IPS-15b (cell line): ENCODE data around the gene TFEB.

Experiments used
- H3K27me3 ChIP-seq: one replicate; pipeline ENCODE4 v1.6.1; 2013; ENCODE audit warnings: low read length; ENCODE audit not compliant: control insufficient read depth, insufficient read depth
- H3K36me3 ChIP-seq: one replicate; pipeline ENCODE4 v1.6.1; 2013; ENCODE audit warnings: low read length; ENCODE audit not compliant: control insufficient read depth, insufficient read depth
- H3K4me1 ChIP-seq: one replicate; pipeline ENCODE4 v1.6.1; 2013; ENCODE audit warnings: mild to moderate bottlenecking, low read length; ENCODE audit not compliant: control insufficient read depth, insufficient read depth
- H3K4me3 ChIP-seq: one replicate; pipeline ENCODE4 v1.5.1; 2013; ENCODE audit warnings: low read depth, low read length
- H3K9ac ChIP-seq: one replicate; pipeline ENCODE4 v1.6.1; 2013; ENCODE audit warnings: low read depth, mild to moderate bottlenecking, low read length
- H3K9me3 ChIP-seq: one replicate; pipeline ENCODE4 v1.6.1; 2013; ENCODE audit warnings: mild to moderate bottlenecking, low read length; ENCODE audit not compliant: control insufficient read depth, insufficient read depth

TFEB gene

GRCh38 chr6:41706876-41707564, 28.4 kb downstream of the TFEB start:
- Histone ChIP-seq H3K9me3 (no peaks in the 10 kb centered on the region), H3K4me1 (peaks cover 2% of the 10 kb centered on the region), H3K27me3 (no peaks in the 10 kb centered on the region), H3K4me3 (no peak overlapping the region), H3K36me3 (no peaks in the 10 kb centered on the region), H3K9ac (peak overlapping the region; percentile 24)

DNA sequence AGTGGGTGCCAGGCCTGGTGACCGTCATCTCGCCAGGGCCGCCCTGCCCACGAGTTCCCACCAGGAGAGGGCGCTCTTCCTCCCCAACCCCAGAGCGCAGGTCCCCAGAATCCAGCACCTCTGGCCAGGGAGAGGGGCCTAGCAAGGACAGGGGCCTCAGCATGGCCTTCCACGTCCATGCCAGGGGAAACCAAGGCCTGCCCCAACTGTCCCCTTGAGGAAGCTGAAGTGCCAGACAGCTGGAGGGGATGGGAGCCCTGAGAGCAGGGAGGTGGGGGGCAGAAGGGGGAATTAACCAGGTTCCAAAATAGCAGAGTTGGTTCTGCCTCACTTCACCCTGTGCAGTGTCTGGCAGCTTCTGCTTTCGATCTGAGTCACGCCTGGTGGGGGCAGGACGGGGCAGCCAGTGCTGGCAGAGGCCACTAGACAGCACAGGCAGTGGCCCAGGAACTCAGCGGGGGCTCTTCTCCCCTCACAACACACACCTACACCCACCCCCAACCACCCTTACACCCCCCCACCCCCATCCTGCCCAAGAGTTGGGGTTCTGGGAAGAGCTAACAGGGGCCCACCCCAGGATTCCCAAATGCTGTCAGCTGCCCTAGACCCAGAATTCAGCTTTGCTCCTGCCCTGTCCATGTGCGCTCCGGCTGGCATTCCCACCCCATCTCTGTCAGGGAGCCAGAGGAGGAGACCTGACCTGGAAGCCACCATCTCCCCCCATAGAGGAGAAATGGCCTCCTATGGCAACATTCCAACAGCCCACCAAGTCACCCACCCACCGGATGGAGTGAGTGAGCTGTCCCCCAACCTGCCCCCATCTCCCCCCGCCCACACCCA, 29.2 kb downstream of the TFEB start:
- no peak overlapping the region for H3K4me3 ChIP-seq

DNA sequence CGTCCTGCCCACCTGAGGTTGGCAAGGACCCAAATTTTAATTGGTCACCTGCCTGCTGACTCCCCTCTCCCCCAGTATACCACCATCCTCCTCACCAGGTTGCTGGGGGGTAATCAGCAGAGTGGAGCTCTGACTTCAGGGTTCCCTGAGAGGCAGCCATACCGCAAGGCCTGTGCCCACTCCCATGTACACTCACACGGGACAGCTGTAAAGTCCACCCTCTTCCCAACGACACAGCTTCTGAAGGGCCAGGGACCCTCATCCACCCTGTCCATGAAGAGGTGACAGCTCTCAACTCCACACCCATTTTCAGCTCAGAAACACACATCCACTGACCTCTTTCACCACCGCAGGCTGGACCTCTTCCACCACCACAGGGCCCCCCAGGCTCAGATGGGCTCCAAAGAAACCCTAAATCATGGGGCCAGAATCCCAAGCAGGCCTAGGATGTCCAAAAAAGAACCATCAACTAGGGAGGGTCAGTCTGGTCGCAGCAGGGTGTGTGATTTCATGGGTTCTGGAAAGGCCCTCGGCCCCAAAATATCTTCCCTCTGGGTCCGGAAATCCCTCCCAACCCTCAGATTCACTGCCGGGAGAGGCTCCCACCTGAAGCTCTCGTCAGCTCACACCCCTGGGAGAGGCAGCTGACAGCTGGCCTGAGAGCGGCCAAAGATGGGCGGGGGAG, 30.0 kb downstream of the TFEB start:
- Histone ChIP-seq H3K9ac (peak overlapping the region; percentile 24), H3K4me1 (peaks cover 8% of the 10 kb centered on the region), H3K4me3 (no peak overlapping the region), H3K27me3 (no peaks in the 10 kb centered on the region), H3K36me3 (no peaks in the 10 kb centered on the region), H3K9me3 (no peaks in the 10 kb centered on the region)

More for the DNA sequence above, 29.2 kb downstream of the TFEB start:
- H3K27me3 ChIP-seq = no peaks in the 10 kb centered on the region
- no peaks in the 10 kb centered on the region for H3K9me3 ChIP-seq
- no peaks in the 10 kb centered on the region for H3K36me3 ChIP-seq
- no peak overlapping the region for H3K9ac ChIP-seq
- peaks cover 2% of the 10 kb centered on the region for H3K4me1 ChIP-seq

DNA sequence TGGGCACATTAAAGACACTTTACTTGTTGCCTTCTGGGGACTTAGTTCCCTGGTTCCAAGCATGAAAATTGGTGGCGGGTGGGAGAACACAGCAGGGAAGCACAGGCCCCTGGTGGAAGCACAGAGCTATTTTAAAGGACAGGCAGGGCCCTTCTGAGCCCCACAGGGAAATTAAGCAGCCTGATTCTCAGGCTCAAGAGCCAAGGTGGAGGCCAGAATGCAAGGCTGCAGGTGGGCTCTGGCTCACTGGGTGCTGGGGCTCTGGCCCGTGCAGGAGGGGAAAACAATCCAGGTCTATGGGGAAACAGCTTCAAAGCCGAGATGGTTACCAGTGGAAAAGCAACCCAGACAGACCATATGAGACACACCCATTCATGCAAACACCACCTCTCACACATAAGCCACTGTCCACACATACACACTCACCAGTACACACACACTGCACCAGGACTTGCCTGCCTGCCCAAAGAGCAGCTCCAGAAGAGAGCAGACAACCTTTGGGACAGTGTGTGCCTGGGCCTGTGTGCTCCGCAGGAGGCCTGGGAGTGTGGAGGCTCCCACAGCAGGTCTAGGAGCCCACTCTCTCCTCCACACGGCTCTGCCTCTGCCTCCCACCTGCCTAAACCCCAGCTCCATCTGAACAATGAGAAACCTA, 30.6 kb downstream of the TFEB start:
- H3K36me3 ChIP-seq = no peaks in the 10 kb centered on the region
- H3K4me1 ChIP-seq = peaks cover 8% of the 10 kb centered on the region
- H3K27me3 ChIP-seq = no peaks in the 10 kb centered on the region
- no peak overlapping the region for H3K4me3 ChIP-seq
- H3K9ac ChIP-seq = no peak overlapping the region
- no peaks in the 10 kb centered on the region for H3K9me3 ChIP-seq

DNA sequence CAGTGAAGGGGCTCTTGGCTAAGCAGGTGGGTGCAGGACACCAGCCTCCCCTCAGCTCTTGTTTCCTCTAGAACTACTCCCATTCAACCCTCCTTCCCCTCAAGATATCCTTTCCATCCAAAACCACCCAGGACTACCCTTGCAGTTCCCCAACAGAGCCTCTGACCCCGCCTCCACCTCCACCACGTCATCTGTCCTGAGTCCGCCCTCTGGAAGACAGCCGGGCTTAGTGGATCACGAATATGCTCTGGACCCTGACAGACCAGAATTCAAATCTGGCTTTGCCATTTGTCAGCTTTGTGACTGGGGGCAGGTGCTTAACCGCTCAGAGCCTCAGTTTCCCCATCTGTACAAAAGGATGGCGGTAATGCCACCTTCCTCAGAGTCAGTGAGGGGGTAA, 31.4 kb downstream of the TFEB start:
- Histone ChIP-seq H3K9me3 (no peaks in the 10 kb centered on the region), H3K36me3 (no peaks in the 10 kb centered on the region), H3K4me1 (peaks cover 8% of the 10 kb centered on the region), H3K27me3 (no peaks in the 10 kb centered on the region), H3K4me3 (no peak overlapping the region), H3K9ac (no peak overlapping the region)

- no peaks in the 10 kb centered on the region for H3K27me3 ChIP-seq
- no peak overlapping the region for H3K4me3 ChIP-seq
- H3K9me3 ChIP-seq = no peaks in the 10 kb centered on the region
- peaks cover 11% of the 10 kb centered on the region for H3K4me1 ChIP-seq
- no peaks in the 10 kb centered on the region for H3K36me3 ChIP-seq
- no peak overlapping the region for H3K9ac ChIP-seq
Measured at GRCh38 chr6:41702771-41703494, 32.5 kb downstream of the TFEB start.

- no peaks in the 10 kb centered on the region for H3K36me3 ChIP-seq
- H3K9me3 ChIP-seq = no peaks in the 10 kb centered on the region
- H3K27me3 ChIP-seq = no peaks in the 10 kb centered on the region
- H3K4me3 ChIP-seq = no peak overlapping the region
- H3K4me1 ChIP-seq = peaks cover 11% of the 10 kb centered on the region
- no peak overlapping the region for H3K9ac ChIP-seq
Measured at GRCh38 chr6:41702089-41702745, 33.2 kb downstream of the TFEB start.

DNA sequence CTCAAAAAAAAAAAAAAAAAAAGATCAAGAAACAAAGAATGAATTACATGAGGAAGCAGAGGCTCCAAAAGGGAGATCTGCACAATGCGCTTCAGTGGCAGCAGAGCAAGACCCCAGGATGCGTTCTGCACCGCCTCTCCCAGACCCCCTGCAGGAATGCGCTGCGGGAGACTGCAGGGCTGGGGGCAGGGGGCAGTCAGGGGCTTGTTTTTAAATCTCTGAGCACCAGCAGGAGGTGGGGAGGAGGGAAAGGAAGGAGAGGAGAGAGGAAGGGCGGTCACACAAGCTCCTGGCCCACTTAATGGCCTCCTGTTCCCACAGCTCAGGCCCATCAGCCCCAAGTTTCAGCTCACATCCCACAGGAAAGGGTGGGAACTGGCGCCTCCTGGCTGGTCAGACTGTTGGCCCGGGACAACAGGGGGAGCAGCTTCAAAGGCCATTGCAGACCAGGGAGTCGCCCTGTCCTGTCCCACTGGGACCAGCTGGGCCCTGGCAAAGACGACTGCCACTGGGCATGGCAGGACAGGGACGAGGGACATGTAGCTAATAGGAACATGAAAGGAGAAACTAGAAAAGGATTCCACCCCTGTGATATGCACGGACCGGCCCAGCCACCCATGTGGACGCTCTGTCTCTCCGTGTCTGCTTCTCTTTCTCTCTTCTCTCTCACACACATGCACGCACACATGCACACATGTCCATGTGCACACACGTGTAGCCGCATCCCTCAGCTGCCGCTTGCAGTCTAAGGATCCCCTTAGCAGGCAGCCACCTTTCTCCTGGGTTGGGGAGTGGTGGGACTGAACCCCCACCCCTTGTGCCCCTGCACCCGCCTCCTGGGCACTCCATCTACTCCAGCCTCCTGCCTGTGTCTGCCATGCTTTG, 34.7 kb downstream of the TFEB start:
- peaks cover 9% of the 10 kb centered on the region for H3K4me1 ChIP-seq
- H3K4me3 ChIP-seq = no peak overlapping the region
- no peaks in the 10 kb centered on the region for H3K9me3 ChIP-seq
- no peaks in the 10 kb centered on the region for H3K36me3 ChIP-seq
- H3K9ac ChIP-seq = no peak overlapping the region
- H3K27me3 ChIP-seq = no peaks in the 10 kb centered on the region

DNA sequence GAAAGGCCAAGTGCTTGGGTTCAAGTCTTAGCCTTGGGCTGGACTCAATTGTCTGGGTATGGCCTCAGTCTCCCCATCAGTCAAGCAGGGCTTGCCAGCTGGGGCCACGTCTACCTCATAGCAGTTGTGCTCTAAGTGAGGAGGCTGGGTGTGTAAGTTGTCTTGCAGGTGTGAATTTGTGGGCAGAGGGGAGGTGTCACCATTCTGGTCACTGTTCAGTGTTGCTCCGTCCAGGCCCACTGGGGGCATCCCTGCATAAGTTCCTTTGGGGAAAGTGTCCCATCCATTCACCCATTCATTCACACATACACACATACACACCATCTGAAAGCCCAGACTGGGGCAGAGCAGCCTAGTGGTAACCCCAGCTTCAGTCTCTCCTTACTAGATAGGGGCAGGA, 36.3 kb downstream of the TFEB start:
- Histone ChIP-seq H3K4me1 (peaks cover 9% of the 10 kb centered on the region), H3K27me3 (no peaks in the 10 kb centered on the region), H3K4me3 (no peak overlapping the region), H3K36me3 (no peaks in the 10 kb centered on the region), H3K9me3 (no peaks in the 10 kb centered on the region), H3K9ac (no peak overlapping the region)
